ENCODE data around the gene COX19. TPM values are rescaled to one million over a fixed set of nuclear protein-coding genes. Genes with fewer than 3 reads are reported as not detected.

The COX19 gene
- total RNA-seq, 1 experiment from 2014 or later = 14.0 TPM

GRCh38 chr7:977326-978048, 2.1 kb upstream of the COX19 start:
- Histone ChIP-seq H3K9ac (ENCODE audit: low read length) (no peak overlapping the region), H3K79me2 (ENCODE audit: insufficient read depth, low read length) (peaks cover 28% of the 10 kb centered on the region), H2AFZ (ENCODE audit: low read depth, low read length, poor library complexity, severe bottlenecking) (no peak overlapping the region), H3K4me1 (ENCODE audit: control insufficient read depth in 1 of 2, insufficient read depth in 2 of 2, low read length in 2 of 2) (peaks cover 0 to 5% of the 10 kb centered on the region in 2 experiments; a peak in 2 of 4 replicates), H3K4me2 (ENCODE audit: low read length) (no peak overlapping the region), H3K9me2 (ENCODE audit: insufficient read depth) (no peaks in the 10 kb centered on the region), H3K36me3 (ENCODE audit: control insufficient read depth in 1 of 2, insufficient read depth in 2 of 2, low read length in 2 of 2) (peaks cover 8 to 9% of the 10 kb centered on the region in 2 experiments; a peak in 2 of 4 replicates), H3K9me3 (ENCODE audit: control insufficient read depth in 1 of 2, insufficient read depth in 1 of 2, low read depth in 1 of 2, low read length in 2 of 2) (no peaks in the 10 kb centered on the region; a peak in 1 of 4 replicates), H4K20me1 (ENCODE audit: insufficient read depth) (peaks cover 10% of the 10 kb centered on the region; the same call in 1 of the 2 replicates), H3K27ac (ENCODE audit: low read depth, low read length) (no peak overlapping the region; the same call in 1 of the 2 replicates), H3K4me3 (replicated peaks in 1 of 2; ENCODE audit: low read depth in 1 of 2, low read length in 2 of 2) (no peak overlapping the region), H3K27me3 (ENCODE audit: insufficient read depth, low read length) (no peaks in the 10 kb centered on the region)
- POLR2A ChIA-PET = no interaction called here
- TF ChIP-seq EGR1 (IDR thresholded peaks at IDR 0.05; ENCODE audit: low read depth) (no peak), CTCF (IDR thresholded peaks at IDR 0.05 in 2 of 3, conservative IDR thresholded peaks at IDR 0.05 in 1 of 3; ENCODE audit: borderline replicate concordance in 1 of 3, insufficient read depth in 1 of 3, low read depth in 2 of 3, low read length in 2 of 3) (no peak), POLR2AphosphoS5 (IDR thresholded peaks at IDR 0.05; ENCODE audit: low read depth, low read length) (no peak), CEBPB (IDR thresholded peaks at IDR 0.05; ENCODE audit: low read depth) (no peak), JUND (IDR thresholded peaks at IDR 0.05) (no peak), SIN3A (IDR thresholded peaks at IDR 0.05; ENCODE audit: low read depth) (no peak)
- RAD21 ChIA-PET (ENCODE audit: low non-redundant PET in 1 of 2, low total read pairs in 2 of 2, uncharacterized antibody in 2 of 2, unreplicated experiment in 2 of 2) = no interaction called here
- BruUV-seq (replicated peaks) = no TSS peak
- DNase-seq (ENCODE audit: low read depth, low spot score) (no peak), ATAC-seq (no peak)
- intact Hi-C loops (cut with micrococcal nuclease) = no loop called here
- CTCF ChIA-PET = interaction anchor here (2.4 kb wide), 1 partner anchor 16 kb away, joined by 12 read pairs; no protein-coding TSS in a partner anchor

- peaks cover 34% of the 10 kb centered on the region for H3K79me2 ChIP-seq (ENCODE audit: insufficient read depth, low read length)
- H3K36me3 ChIP-seq (ENCODE audit: control insufficient read depth in 1 of 2, insufficient read depth in 2 of 2, low read length in 2 of 2) = peaks cover 9 to 14% of the 10 kb centered on the region in 2 experiments; a peak in 3 of 4 replicates
- intact Hi-C loops (cut with micrococcal nuclease) = no loop called here
- RAD21 ChIA-PET (ENCODE audit: low non-redundant PET in 1 of 2, low total read pairs in 2 of 2, uncharacterized antibody in 2 of 2, unreplicated experiment in 2 of 2) = no interaction called here
- no peak overlapping the region for H3K4me3 ChIP-seq (replicated peaks in 1 of 2; ENCODE audit: low read depth in 1 of 2, low read length in 2 of 2)
- no peak for DNase-seq (ENCODE audit: low read depth, low spot score)
- POLR2A ChIA-PET = no interaction called here
- H3K9ac ChIP-seq (ENCODE audit: low read length) = no peak overlapping the region
- no peak overlapping the region for H2AFZ ChIP-seq (ENCODE audit: low read depth, low read length, poor library complexity, severe bottlenecking)
- CTCF ChIA-PET = interaction anchor here (2.4 kb wide), 1 partner anchor 16 kb away, joined by 12 read pairs; no protein-coding TSS in a partner anchor
- BruUV-seq (replicated peaks) = no TSS peak
- no peaks in the 10 kb centered on the region for H3K9me2 ChIP-seq (ENCODE audit: insufficient read depth)
- peaks cover 10% of the 10 kb centered on the region; the same call in 1 of the 2 replicates for H4K20me1 ChIP-seq (ENCODE audit: insufficient read depth)
- no peaks in the 10 kb centered on the region; a peak in 1 of 4 replicates for H3K9me3 ChIP-seq (ENCODE audit: control insufficient read depth in 1 of 2, insufficient read depth in 1 of 2, low read depth in 1 of 2, low read length in 2 of 2)
- H3K4me1 ChIP-seq (ENCODE audit: control insufficient read depth in 1 of 2, insufficient read depth in 2 of 2, low read length in 2 of 2) = peaks cover 0 to 5% of the 10 kb centered on the region in 2 experiments; a peak in 2 of 4 replicates
- ATAC-seq = no peak
- no peaks in the 10 kb centered on the region for H3K27me3 ChIP-seq (ENCODE audit: insufficient read depth, low read length)
- H3K27ac ChIP-seq (ENCODE audit: low read depth, low read length) = no peak overlapping the region; the same call in 1 of the 2 replicates
- H3K4me2 ChIP-seq (ENCODE audit: low read length) = no peak overlapping the region
- TF ChIP-seq ZFX (IDR thresholded peaks at IDR 0.05) (no peak), CTCF (IDR thresholded peaks at IDR 0.05 in 2 of 3, conservative IDR thresholded peaks at IDR 0.05 in 1 of 3; ENCODE audit: borderline replicate concordance in 1 of 3, insufficient read depth in 1 of 3, low read depth in 2 of 3, low read length in 2 of 3) (no peak), YY1 (IDR thresholded peaks at IDR 0.05; ENCODE audit: extremely low read depth, insufficient replicate concordance, low read depth, low read length) (no peak), CEBPB (IDR thresholded peaks at IDR 0.05; ENCODE audit: low read depth) (no peak), SP1 (IDR thresholded peaks at IDR 0.05; ENCODE audit: low read depth) (no peak), ZNF274 (IDR thresholded peaks at IDR 0.05; ENCODE audit: low read depth, low read length) (no peak)
Measured at GRCh38 chr7:976901-977325, 1.6 kb upstream of the COX19 start.

All from HCT116 (cell line).